GOT3 (cell line): ENCODE results near the gene PPP1R37.
A peak's percentile ranks its signal among the peaks of the same experiment; 100 is the strongest.

Source experiments
- DNase-seq: peaks from one replicate; lab custom pipeline; 2025; ENCODE audit warnings: mixed read lengths; lab: John Stamatoyannopoulos, UW

PPP1R37 gene, protein sequence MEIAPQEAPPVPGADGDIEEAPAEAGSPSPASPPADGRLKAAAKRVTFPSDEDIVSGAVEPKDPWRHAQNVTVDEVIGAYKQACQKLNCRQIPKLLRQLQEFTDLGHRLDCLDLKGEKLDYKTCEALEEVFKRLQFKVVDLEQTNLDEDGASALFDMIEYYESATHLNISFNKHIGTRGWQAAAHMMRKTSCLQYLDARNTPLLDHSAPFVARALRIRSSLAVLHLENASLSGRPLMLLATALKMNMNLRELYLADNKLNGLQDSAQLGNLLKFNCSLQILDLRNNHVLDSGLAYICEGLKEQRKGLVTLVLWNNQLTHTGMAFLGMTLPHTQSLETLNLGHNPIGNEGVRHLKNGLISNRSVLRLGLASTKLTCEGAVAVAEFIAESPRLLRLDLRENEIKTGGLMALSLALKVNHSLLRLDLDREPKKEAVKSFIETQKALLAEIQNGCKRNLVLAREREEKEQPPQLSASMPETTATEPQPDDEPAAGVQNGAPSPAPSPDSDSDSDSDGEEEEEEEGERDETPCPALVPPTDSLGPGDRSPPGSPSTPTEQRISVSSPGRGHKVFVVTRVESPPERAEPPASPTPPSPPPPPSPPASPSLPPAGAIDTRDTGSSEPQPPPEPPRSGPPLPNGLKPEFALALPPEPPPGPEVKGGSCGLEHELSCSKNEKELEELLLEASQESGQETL

DNA sequence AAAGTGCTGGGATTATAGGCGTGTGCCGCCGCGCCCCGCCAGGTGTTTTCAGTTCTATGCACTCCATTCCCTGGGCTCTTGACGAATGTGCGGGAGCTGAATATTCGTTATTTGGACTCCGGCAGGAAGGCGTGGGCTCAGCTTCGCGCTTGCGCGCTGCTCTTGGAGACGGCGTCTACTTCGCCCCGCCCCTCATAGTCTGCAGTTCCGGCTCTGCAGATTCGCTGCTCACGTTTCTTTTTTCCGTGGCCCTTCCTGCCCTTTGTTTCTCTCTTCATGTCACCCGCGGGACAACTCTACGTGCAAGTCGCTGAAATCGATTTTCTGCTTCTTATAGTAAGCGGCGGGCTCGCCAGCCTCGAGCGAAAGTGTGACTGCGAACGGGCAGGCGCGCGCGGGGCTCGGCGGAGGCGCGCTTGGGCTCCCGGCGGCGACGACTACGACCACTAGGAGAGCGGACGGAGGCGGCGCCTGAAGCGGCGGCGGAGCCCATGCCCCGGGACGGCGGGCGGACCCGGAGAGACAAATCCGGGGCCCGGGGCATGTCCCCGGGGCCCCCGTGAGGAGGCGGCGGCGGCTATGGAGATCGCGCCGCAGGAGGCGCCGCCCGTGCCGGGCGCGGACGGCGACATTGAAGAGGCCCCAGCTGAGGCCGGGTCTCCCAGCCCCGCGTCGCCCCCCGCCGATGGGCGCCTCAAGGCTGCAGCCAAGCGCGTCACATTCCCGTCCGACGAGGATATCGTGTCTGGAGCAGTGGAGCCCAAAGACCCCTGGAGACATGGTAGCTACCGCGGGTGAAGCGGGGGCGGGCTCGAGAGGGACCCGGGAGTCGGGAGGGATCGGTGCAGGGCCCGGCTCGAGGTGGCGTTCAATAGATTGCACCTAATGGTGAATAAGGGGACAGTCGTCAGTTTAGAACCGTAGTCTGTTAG is at the start of gene PPP1R37:
Gene PPP1R37, plus strand, starts transcription at position 433 of the 932 bp plus-strand sequence. Its CDS starts 147 bp downstream, at position 580.
- DNase-seq = peak; percentile 75

- no peak for DNase-seq
These were observed 47.2 kb upstream of the PPP1R37 start for GRCh38 chr19:45045671-45046353.

DNA sequence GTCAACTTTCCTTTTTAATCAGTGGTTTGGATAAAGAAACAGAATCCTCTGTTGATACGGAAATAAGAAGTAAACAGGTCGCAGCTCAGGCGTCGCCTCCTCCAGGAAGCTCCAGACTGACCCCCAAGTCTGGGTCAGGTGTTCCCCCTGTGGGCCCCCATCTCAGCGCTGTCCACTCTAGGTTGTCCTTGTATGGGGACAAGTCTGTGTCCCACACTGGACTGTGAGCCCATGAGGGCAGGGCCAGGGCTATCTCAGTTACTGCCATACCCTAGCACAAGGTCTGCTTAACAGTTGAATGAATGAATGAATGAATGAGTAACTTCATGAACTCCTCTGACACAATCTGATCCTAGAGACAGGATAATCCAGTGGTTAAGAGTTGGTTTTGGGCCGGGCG is 46.6 kb upstream of the PPP1R37 start:
- DNase-seq = no peak

- DNase-seq = no peak
These were observed 45.7 kb upstream of the PPP1R37 start for GRCh38 chr19:45047188-45047797.

DNA sequence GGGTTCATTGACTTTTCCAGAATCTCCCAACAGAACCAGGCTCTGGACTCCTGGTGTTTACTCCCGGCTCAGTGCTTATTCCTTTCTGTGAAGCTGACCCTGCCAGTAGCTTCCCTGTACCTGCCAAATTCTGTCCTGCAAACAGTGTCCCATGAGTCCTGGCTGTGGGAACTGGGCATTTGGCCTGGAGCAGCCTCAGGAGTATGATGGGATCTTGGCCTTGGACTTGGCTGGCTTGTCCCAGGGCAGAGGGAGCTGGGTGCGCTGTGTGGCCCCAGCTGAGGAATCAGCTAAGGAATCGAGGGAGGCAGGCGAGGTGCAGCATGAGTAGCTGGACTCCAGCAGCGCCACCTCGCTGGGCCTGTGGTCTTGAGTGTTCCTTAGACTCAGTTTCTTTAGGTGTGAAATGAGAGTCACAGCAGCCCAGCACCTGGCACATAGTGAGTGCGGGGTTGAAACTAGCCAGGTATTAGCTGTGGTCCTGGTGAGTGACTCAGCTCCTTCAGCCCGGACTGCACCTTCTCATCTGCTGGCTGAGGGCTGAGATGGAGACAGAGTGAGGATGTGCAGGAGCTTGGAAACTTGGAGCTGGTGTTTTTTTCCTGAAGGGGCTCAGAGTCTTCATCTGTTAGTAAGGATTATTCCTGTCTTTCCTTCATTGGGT is 43.8 kb upstream of the PPP1R37 start:
- no peak for DNase-seq

DNA sequence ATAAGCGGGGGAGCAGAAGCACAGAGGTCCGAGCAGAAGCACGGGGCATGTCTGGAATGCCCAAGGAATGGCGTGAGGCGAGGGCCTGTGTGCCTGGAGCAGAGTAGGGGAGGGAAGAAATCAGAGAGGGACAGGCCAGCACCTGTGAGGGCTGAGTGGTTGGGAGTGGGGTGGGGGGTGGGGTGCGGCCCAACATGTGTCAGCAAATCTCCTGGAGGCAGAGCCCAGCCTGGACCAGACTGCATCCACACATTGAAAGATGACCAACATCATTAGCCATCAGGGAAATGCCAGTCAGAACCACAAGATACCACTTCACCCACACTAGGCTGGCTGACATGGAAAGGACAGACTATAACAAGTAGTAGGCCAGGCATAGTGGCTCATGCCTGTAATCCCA is 42.9 kb upstream of the PPP1R37 start:
- DNase-seq = no peak

GRCh38 chr19:45051929-45052579 is 40.9 kb upstream of the PPP1R37 start:
- DNase-seq = no peak

DNA sequence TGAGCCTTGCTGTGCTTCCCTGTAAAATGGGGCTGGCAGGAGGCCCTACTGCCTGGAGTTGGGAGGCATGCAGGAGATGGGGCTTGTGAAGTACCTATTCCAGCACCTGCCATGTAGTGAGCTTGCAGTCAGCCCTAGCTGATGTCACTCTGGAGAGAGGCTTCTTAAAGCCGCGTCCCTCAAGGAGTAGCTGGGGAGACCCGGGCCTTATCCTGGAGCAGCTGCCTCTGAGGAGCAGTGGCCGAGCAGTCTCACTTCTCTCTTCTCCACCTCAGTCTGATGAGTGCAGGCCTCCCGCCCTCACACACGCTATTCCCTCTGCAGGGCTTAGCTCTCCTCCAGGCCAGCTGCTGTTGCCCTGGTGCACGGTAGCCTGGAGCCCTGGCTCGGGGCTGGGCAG is 36.1 kb upstream of the PPP1R37 start:
- no peak for DNase-seq

GRCh38 chr19:45057444-45057843 is 35.5 kb upstream of the PPP1R37 start:
- no peak for DNase-seq

DNA sequence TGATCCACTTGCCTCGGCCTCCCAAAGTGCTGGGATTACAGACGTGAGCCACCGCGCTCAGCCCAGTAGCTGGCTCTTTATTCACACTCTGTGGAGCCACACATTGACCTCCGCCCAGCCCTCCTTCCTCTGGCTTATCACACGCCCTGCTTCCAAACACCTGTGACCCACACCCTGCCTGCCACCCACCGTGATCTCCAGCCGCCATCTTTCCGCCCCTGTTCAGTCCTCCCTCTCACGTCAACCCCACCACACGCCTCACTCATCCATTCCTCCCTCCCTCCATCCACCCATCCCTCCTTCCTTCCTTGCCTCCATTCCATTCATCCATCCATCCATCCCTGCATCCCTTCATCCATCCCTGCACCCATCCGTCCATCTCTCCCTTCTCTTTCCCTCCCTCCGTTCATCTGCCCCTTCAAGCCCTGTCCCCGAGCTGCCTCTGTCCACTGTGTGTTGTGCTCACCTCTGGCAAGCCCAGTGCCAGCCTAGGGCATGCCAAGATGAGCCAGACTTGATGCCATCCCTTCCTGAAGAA is 34.3 kb upstream of the PPP1R37 start:
- DNase-seq = no peak

- no peak for DNase-seq
These were observed 33.6 kb upstream of the PPP1R37 start for GRCh38 chr19:45059258-45059965.

DNA sequence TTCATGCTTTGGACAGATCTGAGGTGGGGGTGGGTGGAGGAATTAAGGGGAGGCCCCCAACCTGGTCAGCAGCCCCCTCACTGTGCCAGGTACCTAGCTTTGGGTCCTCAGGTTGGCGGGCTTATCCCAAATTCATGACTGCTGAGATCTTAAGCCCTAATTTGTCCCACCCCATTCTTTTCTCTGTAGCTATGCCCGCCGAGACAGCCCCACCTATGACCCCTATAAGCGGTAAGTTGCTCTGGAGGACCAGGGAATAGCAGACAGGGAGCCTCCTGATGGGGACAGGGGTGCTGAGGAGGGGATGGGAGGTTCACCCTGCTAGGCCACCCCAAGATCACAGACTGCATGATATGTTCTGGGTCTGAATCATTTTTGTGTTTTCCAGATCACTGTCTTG is 31.0 kb upstream of the PPP1R37 start:
- no peak for DNase-seq

DNA sequence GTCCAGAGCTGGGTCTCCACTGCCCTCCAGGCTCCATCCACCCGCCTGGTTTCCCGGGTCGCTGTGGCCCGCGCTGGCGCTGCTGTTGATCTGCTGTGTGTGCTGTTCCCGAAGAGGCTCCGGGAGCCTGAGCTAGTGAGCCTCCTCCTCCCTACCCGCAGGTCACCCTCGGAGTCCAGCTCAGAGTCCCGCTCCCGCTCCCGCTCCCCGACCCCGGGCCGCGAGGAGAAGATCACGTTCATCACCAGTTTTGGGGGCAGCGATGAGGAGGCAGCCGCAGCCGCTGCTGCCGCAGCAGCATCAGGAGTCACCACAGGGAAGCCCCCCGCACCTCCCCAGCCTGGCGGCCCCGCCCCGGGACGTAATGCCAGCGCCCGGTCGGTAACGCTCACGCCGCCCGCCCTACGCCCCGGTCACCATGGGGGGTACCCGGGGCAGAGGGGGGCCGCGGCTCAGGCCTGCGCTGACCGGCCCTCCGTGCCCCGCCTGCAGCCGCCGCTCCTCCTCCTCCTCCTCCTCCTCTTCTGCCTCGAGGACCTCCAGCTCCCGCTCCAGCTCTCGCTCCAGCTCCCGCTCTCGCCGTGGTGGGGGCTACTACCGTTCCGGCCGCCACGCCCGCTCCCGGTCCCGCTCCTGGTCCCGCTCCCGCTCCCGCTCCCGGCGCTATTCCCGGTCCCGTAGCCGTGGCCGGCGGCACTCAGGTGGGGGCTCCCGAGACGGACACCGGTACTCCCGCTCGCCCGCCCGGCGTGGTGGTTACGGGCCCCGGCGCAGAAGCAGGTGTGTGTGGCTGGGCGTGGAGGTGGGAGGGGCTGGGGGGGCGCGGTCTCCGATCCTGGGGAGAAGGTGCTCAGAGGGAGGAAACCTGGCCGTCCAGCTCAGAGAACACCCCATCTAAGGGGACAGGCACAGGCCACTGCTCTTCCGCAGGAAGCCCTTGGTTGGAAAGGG is 28.9 kb upstream of the PPP1R37 start:
- no peak for DNase-seq

DNA sequence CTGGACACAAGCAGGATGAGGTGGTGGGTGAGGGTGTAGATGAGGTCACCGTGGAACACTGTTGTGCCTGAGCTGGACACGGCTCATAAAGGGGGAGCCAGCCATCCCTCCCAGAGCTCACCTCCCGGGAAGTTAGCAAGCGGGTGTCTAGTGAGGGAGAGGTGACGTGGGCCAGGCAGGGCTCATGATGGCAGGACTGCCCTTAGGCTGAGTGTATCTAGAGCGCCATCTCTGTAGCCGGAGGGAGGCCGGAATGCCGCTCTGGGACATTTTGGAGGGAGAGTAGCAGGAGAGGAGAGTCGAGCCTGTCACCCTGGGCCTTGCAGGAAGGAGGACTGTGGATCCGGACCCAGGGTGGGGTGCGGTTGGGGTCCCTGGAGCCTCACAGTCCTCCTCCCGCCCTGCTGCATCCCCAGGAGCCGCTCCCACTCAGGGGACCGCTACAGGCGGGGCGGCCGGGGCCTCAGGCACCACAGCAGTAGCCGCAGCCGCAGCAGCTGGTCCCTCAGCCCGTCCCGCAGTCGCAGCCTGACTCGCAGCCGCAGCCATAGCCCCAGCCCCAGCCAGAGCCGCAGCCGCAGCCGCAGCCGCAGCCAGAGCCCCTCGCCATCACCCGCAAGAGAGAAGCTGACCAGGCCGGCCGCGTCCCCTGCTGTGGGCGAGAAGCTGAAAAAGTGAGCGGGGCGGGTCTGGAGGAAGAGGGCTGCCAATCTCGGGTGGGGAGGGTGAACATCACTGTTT is 25.9 kb upstream of the PPP1R37 start:
- no peak for DNase-seq

- DNase-seq = no peak
These were observed 24.9 kb upstream of the PPP1R37 start for GRCh38 chr19:45068041-45068440.

DNA sequence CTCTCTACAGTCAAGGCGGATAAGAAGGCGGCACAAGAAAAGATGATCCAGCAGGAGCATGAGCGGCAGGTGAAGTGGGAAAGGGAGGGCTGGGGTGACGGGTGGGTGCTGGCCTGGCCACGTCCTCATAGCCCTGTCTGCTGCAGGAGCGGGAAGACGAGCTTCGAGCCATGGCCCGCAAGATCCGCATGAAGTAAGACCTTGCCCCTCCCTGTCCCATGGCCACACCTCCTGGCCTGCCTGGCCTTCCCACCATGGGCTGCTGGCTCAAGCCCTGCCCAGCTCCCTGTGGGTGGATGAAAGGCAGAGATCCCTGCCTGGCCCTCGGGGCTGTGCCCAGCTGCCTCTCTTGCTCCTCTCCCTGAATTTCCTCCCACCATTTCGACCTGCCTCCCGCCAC is 23.9 kb upstream of the PPP1R37 start:
- DNase-seq = no peak

GRCh38 chr19:45070214-45070613 is 22.8 kb upstream of the PPP1R37 start:
- DNase-seq = no peak
